Fibroblast of lung (primary cell): ENCODE measurements around the gene ITIH4.

Experiments
- EZH2 ChIP-seq: IDR thresholded peaks from 2 replicates; pipeline ENCODE4 v1.5.1; 2012; ENCODE audit warnings: low read length, control low read depth, mild to moderate bottlenecking; ENCODE audit errors: missing control alignments
- TF ChIP-seq, protein P1 (sequence below), 2 donors: IDR thresholded peaks in 1 of 2; conservative IDR thresholded peaks in 1 of 2; 1 replicate in 1 of 2; 2 replicates in 1 of 2; pipeline ENCODE4 v1.5.1; 2011 to 2012; ENCODE audit warnings: low read length in 2 of 2, control low read depth in 1 of 2, inconsistent platforms in 1 of 2, low read depth in 1 of 2, mild to moderate bottlenecking in 1 of 2

DNA sequence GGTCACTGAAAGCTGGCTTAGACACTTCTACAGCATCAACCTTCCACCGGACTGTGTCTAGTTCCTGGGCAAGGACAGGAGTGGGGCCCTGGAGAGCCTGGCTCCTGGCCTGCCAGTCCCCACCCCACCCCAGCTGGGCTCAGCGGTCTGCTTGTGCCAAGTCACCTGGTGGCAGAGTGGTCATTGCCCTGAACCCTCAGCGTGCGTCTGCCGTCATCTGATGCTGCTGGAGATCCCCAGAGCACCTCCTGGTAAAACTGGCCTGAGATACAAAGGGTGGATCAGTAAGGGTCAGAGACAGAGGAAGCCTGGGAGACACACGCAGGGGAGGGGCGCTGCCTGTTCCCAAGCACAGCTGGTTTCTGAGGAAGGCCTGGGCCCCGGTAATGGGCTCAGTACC is 16.7 kb downstream of the ITIH4 start:
- TF ChIP-seq, protein P1, sequence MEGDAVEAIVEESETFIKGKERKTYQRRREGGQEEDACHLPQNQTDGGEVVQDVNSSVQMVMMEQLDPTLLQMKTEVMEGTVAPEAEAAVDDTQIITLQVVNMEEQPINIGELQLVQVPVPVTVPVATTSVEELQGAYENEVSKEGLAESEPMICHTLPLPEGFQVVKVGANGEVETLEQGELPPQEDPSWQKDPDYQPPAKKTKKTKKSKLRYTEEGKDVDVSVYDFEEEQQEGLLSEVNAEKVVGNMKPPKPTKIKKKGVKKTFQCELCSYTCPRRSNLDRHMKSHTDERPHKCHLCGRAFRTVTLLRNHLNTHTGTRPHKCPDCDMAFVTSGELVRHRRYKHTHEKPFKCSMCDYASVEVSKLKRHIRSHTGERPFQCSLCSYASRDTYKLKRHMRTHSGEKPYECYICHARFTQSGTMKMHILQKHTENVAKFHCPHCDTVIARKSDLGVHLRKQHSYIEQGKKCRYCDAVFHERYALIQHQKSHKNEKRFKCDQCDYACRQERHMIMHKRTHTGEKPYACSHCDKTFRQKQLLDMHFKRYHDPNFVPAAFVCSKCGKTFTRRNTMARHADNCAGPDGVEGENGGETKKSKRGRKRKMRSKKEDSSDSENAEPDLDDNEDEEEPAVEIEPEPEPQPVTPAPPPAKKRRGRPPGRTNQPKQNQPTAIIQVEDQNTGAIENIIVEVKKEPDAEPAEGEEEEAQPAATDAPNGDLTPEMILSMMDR (conservative IDR thresholded peaks at IDR 0.05 in 1 of 2, IDR thresholded peaks at IDR 0.05 in 1 of 2; ENCODE audit: low read depth in 1 of 2, low read length in 2 of 2) = no peak
- no peak for TF ChIP-seq EZH2
